HG02970 (cell line): ENCODE measurements around the gene TRPC4.

Experiments used
- ATAC-seq: cut with Tn5 transposase; IDR thresholded peaks from one replicate; pipeline ENCODE4 v1.9.1; 2021; ENCODE audit warnings: mild to moderate bottlenecking, moderate library complexity, moderate number of reproducible peaks; ENCODE audit not compliant: unreplicated experiment, low FRiP score

TRPC4 gene

GRCh38 chr13:37736045-37736444 is 133.5 kb downstream of the TRPC4 start:
- ATAC-seq = no peak

DNA sequence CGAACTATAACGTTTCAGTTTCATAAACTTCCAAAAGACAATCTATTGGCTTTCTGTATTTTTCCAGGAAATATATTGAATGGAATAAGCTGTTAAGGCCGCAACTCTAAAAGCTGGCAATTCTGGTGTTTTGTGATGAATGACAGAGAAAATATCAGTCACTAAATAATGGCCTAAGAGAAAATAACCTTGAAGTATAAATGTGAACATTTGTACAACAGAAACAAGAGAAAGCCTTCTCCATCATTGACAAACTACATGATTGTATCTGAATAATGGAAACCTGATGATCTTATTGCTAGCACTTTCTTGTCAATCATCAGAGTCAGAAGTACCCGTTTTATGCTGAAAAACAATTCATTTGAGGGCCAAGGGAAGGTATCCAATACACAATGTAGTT is 134.3 kb downstream of the TRPC4 start:
- ATAC-seq = no peak

GRCh38 chr13:37729876-37730275 is 139.7 kb downstream of the TRPC4 start:
- no peak for ATAC-seq

- no peak for ATAC-seq
Observed at GRCh38 chr13:37716420-37717195, 153.0 kb downstream of the TRPC4 start.

GRCh38 chr13:37715606-37716015 is 154.0 kb downstream of the TRPC4 start:
- ATAC-seq = no peak

DNA sequence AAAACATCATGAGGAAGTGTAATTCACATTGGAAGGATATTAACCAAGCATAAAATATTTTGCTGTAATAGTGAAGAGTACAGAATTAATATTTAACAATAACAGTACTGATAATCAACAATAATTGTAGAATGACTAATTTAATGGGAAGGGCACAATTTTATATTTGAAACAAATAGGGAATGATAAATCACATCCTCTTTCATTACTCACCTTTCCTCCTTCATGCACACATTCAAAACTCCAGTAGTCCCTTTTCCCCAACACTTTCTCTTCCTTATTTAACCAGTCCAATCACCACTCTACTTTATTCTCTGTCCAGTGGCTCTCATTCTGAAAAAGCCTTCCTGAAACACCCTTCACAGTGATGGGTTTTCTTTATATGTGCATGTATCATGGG is 160.3 kb downstream of the TRPC4 start:
- no peak for ATAC-seq

- no peak for ATAC-seq
Observed at GRCh38 chr13:37707739-37708500, 161.7 kb downstream of the TRPC4 start.

DNA sequence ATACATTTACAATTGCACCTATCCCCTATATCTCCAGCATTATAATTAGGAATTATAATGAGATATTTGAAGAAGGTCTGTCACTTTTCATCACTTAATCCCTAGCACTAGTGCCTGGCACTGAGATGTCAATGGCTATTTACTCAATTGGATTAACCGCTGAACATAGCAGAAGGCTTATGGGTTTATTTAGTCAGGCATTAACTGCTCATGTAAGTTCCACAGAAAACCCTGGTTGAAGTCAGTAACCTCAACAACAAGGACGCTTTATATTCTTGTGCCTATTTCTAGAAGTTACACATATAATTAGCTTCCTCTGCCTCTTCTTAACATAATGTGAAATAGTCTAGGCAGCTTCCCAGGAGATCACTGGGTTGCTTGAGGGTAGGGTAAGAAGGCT is 163.5 kb downstream of the TRPC4 start:
- no peak for ATAC-seq

DNA sequence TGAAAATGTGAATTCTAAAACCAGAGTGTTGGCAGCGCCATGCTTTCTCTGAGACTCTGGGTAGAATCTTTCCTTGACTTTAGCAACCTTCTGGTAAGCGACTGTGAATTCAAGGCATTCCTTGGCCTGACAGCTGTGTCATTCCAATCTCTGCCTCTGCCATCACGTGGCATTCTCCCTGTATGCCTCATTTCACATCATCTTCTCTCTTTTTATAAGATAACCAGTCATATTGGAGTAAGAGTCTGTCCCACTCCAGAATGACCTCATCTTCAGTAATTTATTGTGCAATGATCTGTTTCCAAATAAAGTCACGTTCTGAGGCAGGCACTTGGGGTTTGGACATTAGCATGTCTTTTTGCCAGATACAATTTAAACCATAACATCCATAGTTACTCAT is 167.6 kb downstream of the TRPC4 start:
- ATAC-seq = no peak

DNA sequence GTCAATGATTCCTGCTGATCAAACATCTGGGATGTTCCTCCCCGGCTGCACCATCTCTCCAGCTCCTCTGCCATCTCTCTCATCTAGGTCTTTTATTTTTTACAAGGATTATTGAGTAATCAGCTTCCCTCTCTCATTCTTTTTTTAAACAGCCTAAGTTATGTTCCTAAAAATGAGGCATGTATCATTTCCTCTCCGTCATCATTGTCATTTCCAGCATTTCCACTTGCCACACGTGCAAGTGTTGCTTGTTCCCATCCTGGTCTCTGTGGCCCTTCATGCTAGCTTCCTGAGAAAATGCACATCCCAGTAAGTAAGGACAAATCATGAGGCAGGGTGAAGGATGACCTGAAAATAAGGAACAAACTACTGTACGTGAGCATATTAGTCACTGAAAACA is 168.3 kb downstream of the TRPC4 start:
- no peak for ATAC-seq

- ATAC-seq = no peak
Observed at GRCh38 chr13:37700887-37701286, 168.7 kb downstream of the TRPC4 start.

DNA sequence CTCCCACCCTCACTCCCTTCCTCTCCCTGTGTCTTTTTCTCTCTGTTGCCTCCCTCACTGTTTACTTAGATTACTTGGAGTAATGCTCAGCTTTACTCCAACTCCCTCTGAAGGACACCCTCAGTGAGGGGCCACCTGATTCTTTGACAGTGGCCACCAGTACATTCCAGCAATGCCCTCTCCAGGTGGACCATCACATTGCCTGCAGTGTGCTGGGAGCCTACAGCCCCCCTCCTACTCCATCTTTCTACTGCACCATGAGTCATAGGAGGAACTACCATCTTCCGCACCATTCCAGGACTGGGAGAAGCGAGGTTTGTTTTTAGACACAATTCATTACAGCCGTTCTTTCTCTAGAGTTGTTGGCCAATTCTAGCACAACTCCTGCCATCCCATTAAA is 174.4 kb downstream of the TRPC4 start:
- no peak for ATAC-seq

DNA sequence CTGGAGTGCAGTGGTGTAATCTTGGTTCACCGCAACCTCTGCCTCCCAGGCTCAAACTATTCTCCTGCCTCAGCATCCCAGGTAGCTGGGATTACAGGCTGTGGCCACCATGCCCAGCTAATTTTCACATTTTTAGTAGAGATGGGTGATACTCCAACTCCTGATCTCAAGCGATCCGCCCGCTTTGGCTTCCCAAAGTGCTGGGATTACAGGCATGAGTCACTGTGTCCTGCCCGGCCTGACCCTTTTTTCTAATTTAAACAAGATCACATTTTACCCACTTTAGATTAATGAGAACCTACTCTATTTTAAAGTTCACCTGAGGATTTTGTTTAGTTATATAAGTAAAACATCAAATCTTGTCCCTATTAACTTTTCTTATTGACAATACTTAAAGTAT is 179.2 kb downstream of the TRPC4 start:
- no peak for ATAC-seq

GRCh38 chr13:37686501-37686900 is 183.1 kb downstream of the TRPC4 start:
- ATAC-seq = no peak

DNA sequence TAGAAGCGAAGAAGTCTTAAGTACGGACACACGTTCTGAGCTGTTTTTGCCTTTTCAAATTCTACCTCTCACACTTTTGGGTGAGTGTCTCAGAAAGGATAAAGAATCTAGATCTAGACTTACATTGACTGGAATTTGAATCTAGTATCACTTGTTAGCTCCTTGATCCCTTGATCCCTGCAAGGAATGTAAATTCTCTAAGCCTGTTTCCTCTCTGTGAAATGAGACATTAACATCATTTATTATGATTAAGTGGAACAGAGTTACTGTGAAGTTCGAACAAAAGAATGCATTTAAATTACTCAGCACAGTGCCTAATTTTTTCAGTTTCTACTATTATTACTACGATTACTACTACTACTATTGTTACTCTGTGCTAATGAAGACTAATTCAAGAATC is 184.4 kb downstream of the TRPC4 start:
- ATAC-seq = no peak

DNA sequence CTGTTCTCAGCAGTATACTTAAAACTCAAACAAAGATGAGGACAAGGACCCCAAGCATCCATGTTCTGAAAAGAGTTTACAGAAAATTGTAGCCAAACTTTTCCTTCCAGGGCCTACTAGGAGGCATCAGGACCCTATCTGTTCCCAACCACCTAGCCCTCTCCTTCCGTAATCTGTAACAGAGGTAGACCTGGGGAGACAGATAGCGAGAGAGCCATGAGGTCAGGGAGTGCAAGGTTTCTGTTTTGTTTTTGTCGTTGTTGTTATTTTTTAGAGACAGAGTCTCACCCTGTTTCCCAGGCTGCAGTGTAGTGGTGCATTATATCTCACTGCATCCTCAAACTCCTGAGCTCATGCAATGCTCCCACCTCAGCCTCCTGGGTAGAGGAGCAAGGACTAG is 187.1 kb downstream of the TRPC4 start:
- ATAC-seq = no peak

GRCh38 chr13:37681281-37682032 is 188.1 kb downstream of the TRPC4 start:
- ATAC-seq = no peak

DNA sequence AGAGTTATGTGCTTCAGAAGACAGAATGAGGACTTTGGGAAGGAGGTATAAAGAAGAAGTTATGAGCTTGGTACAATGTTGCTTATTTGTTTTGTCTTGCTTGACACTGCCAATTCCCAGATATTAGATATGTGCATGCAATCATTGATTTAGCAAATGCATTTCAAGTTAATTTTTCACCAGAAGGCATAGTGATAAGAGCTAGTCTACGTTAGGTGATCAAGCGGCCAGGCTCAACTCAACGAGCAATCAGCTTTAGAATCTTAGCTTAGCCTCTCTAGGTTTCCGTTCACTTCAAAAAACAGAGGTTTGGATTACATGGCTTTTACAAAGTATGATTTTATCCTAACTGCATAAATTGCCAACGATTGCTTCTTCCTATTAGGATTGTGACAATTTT is 189.4 kb downstream of the TRPC4 start:
- ATAC-seq = no peak

DNA sequence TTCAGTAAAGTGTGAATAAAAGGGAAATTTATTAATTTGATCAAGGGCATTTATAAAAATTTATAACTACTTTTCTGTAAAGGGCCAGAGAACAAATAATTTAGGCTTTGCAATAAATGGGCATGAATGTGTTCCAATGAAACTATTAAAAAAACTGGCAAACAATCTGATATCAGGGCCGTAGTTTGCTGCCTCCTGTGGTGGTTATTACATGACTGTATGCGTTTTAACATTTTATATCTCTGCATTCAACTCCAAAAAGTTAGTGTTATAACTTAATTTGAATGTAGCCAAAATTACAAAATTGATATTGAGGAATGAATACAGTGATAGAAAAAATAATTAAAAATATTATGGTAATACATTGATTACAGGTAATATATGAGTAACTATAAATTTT is 190.5 kb downstream of the TRPC4 start:
- no peak for ATAC-seq

DNA sequence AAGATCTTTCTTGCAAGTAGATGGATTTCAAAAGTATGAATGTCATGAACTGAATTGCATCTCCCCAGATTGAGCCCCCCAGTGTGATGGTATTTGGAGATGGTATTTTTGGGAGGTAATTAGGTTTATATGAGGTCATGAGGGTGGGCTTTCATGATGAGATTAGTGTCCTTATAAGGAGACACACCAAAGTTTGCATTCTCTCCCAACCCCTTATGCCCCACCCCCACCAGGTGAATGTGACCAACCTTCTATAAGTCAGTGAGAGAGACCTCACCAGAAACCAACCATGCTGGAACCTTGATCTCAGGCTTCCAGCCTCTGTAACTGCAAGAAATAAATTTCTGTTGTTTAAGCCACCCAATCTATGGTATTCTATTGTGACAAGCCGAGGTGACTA is 199.7 kb downstream of the TRPC4 start:
- no peak for ATAC-seq

DNA sequence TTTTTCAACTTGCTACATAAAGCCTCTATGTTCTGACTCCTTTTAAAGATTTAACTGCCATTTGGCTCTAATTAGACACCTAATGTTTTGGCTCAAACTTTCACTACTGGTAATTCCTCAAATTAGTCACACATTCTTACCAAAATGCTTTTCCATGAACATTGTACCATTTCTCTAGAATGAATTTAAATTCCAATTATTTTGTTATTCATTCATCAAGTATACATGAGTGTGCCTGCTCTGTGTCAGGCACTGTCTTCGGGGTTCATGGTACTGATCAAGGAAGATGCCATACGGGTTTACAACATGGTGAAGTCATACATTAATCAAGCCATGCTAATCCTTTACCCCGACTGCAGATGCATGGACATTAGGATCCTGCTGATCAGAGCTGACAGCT is 201.9 kb downstream of the TRPC4 start:
- ATAC-seq = no peak
